SK-N-SH treated with all-trans-retinoic acid at 6 μM for 48 hours (cell line): ENCODE results near the gene XRCC4.
"Not testable (repeated sequence)": the region's sequence is repeated elsewhere in the genome, so short reads cannot be mapped to it uniquely, and the experiment has no call there.

Experiments
- ATAC-seq: fragments of 200-7000 bp; cut with Tn5 transposase; 3 replicates; pipeline ENCODE4 v1.9.1; 2020; ENCODE audit warnings: mild to moderate bottlenecking, moderate library complexity
- ARNTL ChIP-seq: fragments of 450-650 bp; formaldehyde crosslinking; IDR thresholded peaks from 2 replicates; pipeline ENCODE4 v1.5.0; 2020; ENCODE audit warnings: low read depth, mild to moderate bottlenecking, moderate library complexity, borderline replicate concordance
- BACH2 ChIP-seq: fragments of 250-450 bp; sonication (Bioruptor Pico); IDR thresholded peaks from 2 replicates; pipeline ENCODE4 v1.9.0; 2021; ENCODE audit warnings: mild to moderate bottlenecking, borderline replicate concordance
- CSDC2 ChIP-seq: fragments of 250-450 bp; sonication (Bioruptor Pico); IDR thresholded peaks from 2 replicates; pipeline ENCODE4 v1.5.0; 2020; ENCODE audit warnings: mild to moderate bottlenecking, moderate library complexity
- ISL1 ChIP-seq: fragments of 250-450 bp; sonication (Bioruptor Pico); IDR thresholded peaks from 2 replicates; pipeline ENCODE4 v2.1.2; 2022; ENCODE audit warnings: mild to moderate bottlenecking, moderate library complexity
- OSR1 ChIP-seq: fragments of 250-450 bp; sonication (Bioruptor Pico); IDR thresholded peaks from 2 replicates; pipeline ENCODE4 v1.8.0; 2022; ENCODE audit warnings: moderate library complexity, mild to moderate bottlenecking, inconsistent platforms
- RARB ChIP-seq: fragments of 250-450 bp; sonication (Bioruptor Pico); IDR thresholded peaks from 2 replicates; pipeline ENCODE4 v1.8.0; 2021; ENCODE audit warnings: mild to moderate bottlenecking, moderate library complexity
- SNAI2 ChIP-seq: fragments of 250-450 bp; sonication (Bioruptor Pico); IDR thresholded peaks from 2 replicates; pipeline ENCODE4 v1.5.0; 2020; ENCODE audit warnings: mild to moderate bottlenecking, moderate library complexity
- TCF4 ChIP-seq: fragments of 250-450 bp; sonication (Bioruptor Pico); IDR thresholded peaks from 2 replicates; pipeline ENCODE4 v1.8.0; 2021; ENCODE audit warnings: mild to moderate bottlenecking, moderate library complexity, borderline replicate concordance
- TOX ChIP-seq: fragments of 250-450 bp; sonication (Bioruptor Pico); IDR thresholded peaks from 2 replicates; pipeline ENCODE4 v1.8.0; 2021; ENCODE audit warnings: mild to moderate bottlenecking, moderate library complexity, borderline replicate concordance
- ZC3H10 ChIP-seq: fragments of 250-450 bp; sonication (Bioruptor Pico); IDR thresholded peaks from 2 replicates; pipeline ENCODE4 v1.5.1; 2021; ENCODE audit warnings: mild to moderate bottlenecking, moderate library complexity
- ZFP30 ChIP-seq: fragments of 450-650 bp; formaldehyde crosslinking; IDR thresholded peaks from 2 replicates; pipeline ENCODE4 v1.5.0; 2022; ENCODE audit warnings: mild to moderate bottlenecking, moderate library complexity
- ZNF565 ChIP-seq: fragments of 450-650 bp; formaldehyde crosslinking; conservative IDR thresholded peaks from 2 replicates; pipeline ENCODE4 v1.5.0; 2020; ENCODE audit warnings: low read depth, mild to moderate bottlenecking, moderate library complexity
- ZNF70 ChIP-seq: fragments of 450-650 bp; formaldehyde crosslinking; IDR thresholded peaks from 2 replicates; pipeline ENCODE4 v1.5.0; 2020; ENCODE audit warnings: mild to moderate bottlenecking, moderate library complexity
- ZNF8 ChIP-seq: fragments of 450-650 bp; formaldehyde crosslinking; IDR thresholded peaks from 2 replicates; pipeline ENCODE4 v1.5.0; 2020; ENCODE audit warnings: mild to moderate bottlenecking, moderate library complexity
- TF ChIP-seq, protein P1 (sequence below): fragments of 250-450 bp; sonication (Bioruptor Pico); IDR thresholded peaks from 2 replicates; pipeline ENCODE4 v1.5.0; 2020; ENCODE audit warnings: mild to moderate bottlenecking, moderate library complexity
- TF ChIP-seq, protein P2 (sequence below): fragments of 250-450 bp; sonication (Bioruptor Pico); IDR thresholded peaks from 2 replicates; pipeline ENCODE4 v1.8.0; 2020; ENCODE audit warnings: mild to moderate bottlenecking, moderate library complexity, borderline replicate concordance
- TF ChIP-seq, protein P3 (sequence below): fragments of 250-450 bp; sonication (Bioruptor Pico); IDR thresholded peaks from 2 replicates; pipeline ENCODE4 v1.5.1; 2021; ENCODE audit warnings: mild to moderate bottlenecking, moderate library complexity
- TF ChIP-seq, protein P4 (sequence below): fragments of 250-450 bp; sonication (Bioruptor Pico); IDR thresholded peaks from 2 replicates; pipeline ENCODE4 v1.8.0; 2021; ENCODE audit warnings: low read depth, mild to moderate bottlenecking, moderate library complexity, borderline replicate concordance

Gene XRCC4

DNA sequence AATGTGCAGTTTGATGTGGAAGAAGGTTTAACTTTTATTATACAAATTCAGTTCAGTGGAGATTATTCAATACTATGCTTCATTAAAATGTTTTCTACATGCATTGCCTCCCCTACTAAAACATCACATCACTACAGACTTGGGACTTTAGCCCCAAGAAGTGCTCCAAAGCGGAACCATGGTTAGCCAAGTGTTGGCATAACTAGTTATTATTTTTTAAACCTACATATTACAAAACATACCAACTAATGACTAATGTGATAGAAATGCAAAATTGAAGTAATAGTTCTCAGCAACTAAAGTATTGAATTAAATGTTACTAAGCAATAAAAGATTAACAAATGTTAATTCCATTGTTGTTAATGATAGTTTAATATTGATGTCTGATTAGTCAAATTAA lies 74.5 kb downstream of the XRCC4 start:
- ATAC-seq = no peak
- TF ChIP-seq TCF4 (CRISPR knock-in tag) (no peak), ZNF565 (CRISPR knock-in tag) (no peak), ZFP30 (no peak), ARNTL (CRISPR knock-in tag) (no peak), ISL1 (CRISPR knock-in tag) (no peak), TOX (no peak)
- TF ChIP-seq, protein P1, sequence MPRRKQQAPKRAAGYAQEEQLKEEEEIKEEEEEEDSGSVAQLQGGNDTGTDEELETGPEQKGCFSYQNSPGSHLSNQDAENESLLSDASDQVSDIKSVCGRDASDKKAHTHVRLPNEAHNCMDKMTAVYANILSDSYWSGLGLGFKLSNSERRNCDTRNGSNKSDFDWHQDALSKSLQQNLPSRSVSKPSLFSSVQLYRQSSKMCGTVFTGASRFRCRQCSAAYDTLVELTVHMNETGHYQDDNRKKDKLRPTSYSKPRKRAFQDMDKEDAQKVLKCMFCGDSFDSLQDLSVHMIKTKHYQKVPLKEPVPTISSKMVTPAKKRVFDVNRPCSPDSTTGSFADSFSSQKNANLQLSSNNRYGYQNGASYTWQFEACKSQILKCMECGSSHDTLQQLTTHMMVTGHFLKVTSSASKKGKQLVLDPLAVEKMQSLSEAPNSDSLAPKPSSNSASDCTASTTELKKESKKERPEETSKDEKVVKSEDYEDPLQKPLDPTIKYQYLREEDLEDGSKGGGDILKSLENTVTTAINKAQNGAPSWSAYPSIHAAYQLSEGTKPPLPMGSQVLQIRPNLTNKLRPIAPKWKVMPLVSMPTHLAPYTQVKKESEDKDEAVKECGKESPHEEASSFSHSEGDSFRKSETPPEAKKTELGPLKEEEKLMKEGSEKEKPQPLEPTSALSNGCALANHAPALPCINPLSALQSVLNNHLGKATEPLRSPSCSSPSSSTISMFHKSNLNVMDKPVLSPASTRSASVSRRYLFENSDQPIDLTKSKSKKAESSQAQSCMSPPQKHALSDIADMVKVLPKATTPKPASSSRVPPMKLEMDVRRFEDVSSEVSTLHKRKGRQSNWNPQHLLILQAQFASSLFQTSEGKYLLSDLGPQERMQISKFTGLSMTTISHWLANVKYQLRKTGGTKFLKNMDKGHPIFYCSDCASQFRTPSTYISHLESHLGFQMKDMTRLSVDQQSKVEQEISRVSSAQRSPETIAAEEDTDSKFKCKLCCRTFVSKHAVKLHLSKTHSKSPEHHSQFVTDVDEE (CRISPR knock-in tag) = no peak
- TF ChIP-seq, protein P2, sequence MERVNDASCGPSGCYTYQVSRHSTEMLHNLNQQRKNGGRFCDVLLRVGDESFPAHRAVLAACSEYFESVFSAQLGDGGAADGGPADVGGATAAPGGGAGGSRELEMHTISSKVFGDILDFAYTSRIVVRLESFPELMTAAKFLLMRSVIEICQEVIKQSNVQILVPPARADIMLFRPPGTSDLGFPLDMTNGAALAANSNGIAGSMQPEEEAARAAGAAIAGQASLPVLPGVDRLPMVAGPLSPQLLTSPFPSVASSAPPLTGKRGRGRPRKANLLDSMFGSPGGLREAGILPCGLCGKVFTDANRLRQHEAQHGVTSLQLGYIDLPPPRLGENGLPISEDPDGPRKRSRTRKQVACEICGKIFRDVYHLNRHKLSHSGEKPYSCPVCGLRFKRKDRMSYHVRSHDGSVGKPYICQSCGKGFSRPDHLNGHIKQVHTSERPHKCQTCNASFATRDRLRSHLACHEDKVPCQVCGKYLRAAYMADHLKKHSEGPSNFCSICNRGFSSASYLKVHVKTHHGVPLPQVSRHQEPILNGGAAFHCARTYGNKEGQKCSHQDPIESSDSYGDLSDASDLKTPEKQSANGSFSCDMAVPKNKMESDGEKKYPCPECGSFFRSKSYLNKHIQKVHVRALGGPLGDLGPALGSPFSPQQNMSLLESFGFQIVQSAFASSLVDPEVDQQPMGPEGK (CRISPR knock-in tag) = no peak

DNA sequence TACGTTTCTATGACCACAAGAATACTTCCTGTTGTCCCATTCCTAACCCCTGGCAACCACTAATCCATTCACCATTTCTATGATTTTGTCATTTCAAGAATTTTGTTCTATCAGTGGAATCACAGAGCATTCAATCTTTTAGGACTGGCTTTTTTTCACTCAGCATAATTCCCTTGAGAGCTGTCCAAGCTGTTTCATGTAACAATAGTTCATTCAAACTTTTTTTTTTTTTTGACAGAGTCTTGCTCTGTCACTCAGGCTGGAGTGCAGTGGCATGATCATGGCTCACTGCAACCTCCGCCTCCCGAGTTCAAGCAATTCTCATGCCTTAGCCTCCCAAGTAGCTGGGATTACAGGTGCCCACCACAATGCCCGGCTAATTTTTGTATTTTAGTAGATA lies 75.6 kb downstream of the XRCC4 start:
- not testable (repeated sequence) for ATAC-seq

DNA sequence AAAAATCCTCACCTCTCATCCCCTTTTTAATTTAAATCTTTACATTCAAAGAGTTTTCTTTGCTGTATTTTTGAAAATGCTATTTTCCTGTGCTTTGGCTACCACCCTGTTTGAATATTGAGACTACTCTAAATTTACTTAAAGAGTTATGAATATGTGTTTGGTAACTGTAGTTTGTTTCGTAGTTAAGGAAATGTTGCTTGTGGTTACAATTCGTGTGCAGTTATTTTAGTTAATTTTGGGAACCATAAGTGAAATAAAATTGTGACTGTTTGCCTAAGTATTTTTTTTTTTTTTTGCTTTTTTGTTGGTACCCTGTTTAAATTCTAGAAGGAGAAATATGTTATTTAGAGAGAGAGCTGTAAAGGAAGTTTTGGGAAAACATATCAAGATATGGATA lies 78.7 kb downstream of the XRCC4 start:
- no peak for ATAC-seq
- TF ChIP-seq TOX = no peak
- no peak for TF ChIP-seq OSR1 (CRISPR knock-in tag)
- no peak for TF ChIP-seq RARB (CRISPR knock-in tag)
- TF ChIP-seq ZNF8 (CRISPR knock-in tag) = no peak
- TF ChIP-seq, protein P2 (CRISPR knock-in tag) = no peak
- TF ChIP-seq SNAI2 (CRISPR knock-in tag) = no peak
- TF ChIP-seq, protein P1 (CRISPR knock-in tag) = no peak
- TF ChIP-seq, protein P3, sequence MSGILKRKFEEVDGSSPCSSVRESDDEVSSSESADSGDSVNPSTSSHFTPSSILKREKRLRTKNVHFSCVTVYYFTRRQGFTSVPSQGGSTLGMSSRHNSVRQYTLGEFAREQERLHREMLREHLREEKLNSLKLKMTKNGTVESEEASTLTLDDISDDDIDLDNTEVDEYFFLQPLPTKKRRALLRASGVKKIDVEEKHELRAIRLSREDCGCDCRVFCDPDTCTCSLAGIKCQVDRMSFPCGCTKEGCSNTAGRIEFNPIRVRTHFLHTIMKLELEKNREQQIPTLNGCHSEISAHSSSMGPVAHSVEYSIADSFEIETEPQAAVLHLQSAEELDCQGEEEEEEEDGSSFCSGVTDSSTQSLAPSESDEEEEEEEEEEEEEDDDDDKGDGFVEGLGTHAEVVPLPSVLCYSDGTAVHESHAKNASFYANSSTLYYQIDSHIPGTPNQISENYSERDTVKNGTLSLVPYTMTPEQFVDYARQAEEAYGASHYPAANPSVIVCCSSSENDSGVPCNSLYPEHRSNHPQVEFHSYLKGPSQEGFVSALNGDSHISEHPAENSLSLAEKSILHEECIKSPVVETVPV (CRISPR knock-in tag) = no peak
- no peak for TF ChIP-seq BACH2 (CRISPR knock-in tag)
- TF ChIP-seq ZC3H10 (CRISPR knock-in tag) = no peak
- no peak for TF ChIP-seq ZNF70 (CRISPR knock-in tag)
- TF ChIP-seq ISL1 (CRISPR knock-in tag) = no peak
- TF ChIP-seq CSDC2 = no peak
- TF ChIP-seq, protein P4, sequence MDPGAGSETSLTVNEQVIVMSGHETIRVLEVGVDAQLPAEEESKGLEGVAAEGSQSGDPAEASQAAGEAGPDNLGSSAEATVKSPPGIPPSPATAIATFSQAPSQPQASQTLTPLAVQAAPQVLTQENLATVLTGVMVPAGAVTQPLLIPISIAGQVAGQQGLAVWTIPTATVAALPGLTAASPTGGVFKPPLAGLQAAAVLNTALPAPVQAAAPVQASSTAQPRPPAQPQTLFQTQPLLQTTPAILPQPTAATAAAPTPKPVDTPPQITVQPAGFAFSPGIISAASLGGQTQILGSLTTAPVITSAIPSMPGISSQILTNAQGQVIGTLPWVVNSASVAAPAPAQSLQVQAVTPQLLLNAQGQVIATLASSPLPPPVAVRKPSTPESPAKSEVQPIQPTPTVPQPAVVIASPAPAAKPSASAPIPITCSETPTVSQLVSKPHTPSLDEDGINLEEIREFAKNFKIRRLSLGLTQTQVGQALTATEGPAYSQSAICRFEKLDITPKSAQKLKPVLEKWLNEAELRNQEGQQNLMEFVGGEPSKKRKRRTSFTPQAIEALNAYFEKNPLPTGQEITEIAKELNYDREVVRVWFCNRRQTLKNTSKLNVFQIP (CRISPR knock-in tag) = no peak
